Stomach (tissue), 9 donors: ENCODE data around the gene TNNI3K. TPM values are rescaled to one million over a fixed set of nuclear protein-coding genes. Genes with fewer than 3 reads are reported as not detected.

Experiments
- DNase-seq, 2 donors: peaks; one replicate each; pipeline versions ENCODE4 v3.0.0 to v3.0.0-alpha.2; 2013 to 2019
- H3K27ac ChIP-seq, 5 donors: fragments of 200-600 bp in 4 of 5; sonication (generic) in 4 of 5; one replicate each; pipeline ENCODE4 v1.5.1; 2013 to 2019; ENCODE audit warnings: mild to moderate bottlenecking in 1 of 5, moderate library complexity in 1 of 5
- H3K27me3 ChIP-seq, 3 donors: fragments of 200-600 bp; sonication (generic); one replicate each; pipeline ENCODE4 v1.5.1; 2017 to 2019; ENCODE audit warnings: mixed run types in 1 of 3
- H3K36me3 ChIP-seq, 4 donors: fragments of 200-600 bp; sonication (generic); 1 replicate in 3 of 4; 2 replicates in 1 of 4; pipeline ENCODE4 v1.5.1; 2016 to 2019
- H3K4me1 ChIP-seq, 4 donors: fragments of 200-600 bp; sonication (generic); one replicate each; pipeline ENCODE4 v1.5.1; 2016 to 2019
- H3K4me3 ChIP-seq, 4 donors: fragments of 200-600 bp; sonication (generic) in 3 of 4; one replicate each; pipeline ENCODE4 v1.5.1; 2016 to 2019; ENCODE audit warnings: mild to moderate bottlenecking in 1 of 4
- H3K9me3 ChIP-seq, 4 donors: fragments of 200-600 bp; sonication (generic); one replicate each; pipeline ENCODE4 v1.5.1; 2016 to 2019
- EP300 ChIP-seq: sonication (generic); formaldehyde crosslinking; IDR thresholded peaks from one replicate; pipeline ENCODE4 v1.6.1; 2017; ENCODE audit warnings: antibody characterized with exemption
- POLR2A ChIP-seq, 4 donors: fragments of 450-650 bp; IDR thresholded peaks; one replicate each; pipeline ENCODE4 v1.6.1; 2016; ENCODE audit warnings: antibody characterized with exemption in 4 of 4, control low read depth in 2 of 4, mild to moderate bottlenecking in 1 of 4, moderate library complexity in 1 of 4
- POLR2AphosphoS5 ChIP-seq, 3 donors: sonication (generic); formaldehyde crosslinking; IDR thresholded peaks; one replicate each; pipeline ENCODE4 v1.6.1; 2016; ENCODE audit warnings: antibody characterized with exemption in 3 of 3
- WGBS, 5 donors: extraction: QIAGEN DNeasy Blood & Tissue Kit in 3 of 5; methylation state at CpG; one replicate each; pipeline versions ENCODE4 v1.1.5 to v1.1.7; 2013 to 2018; 5-methylcytosine and 5-hydroxymethylcytosine counted together
- intact Hi-C: fragments of 100-400 bp; cut with DNase I; formaldehyde crosslinking; loops from one replicate; pipeline ENCODE4 v1.15.1; 2023; ENCODE audit warnings: low total_unique reads
- polyA plus RNA-seq, 3 donors: library from polyadenylated mRNA; stranded (reverse); fragments of 200-250 nt; gene quantifications; one replicate each; pipeline ENCODE4 v1.2.3, GENCODE V29; 2013
- total RNA-seq, 5 donors: library from RNA; depleted of rRNA; stranded (reverse); fragments of >200 nt; gene quantifications; one replicate each; pipeline versions ENCODE4 v1.1.0 to v1.2.3, GENCODE V29; 2014 to 2016
- TF ChIP-seq, protein P1 (sequence below), 7 experiments: fragments of 450-650 bp in 4 of 7; fragments of 200-600 bp in 3 of 7; sonication (generic) in 3 of 7; IDR thresholded peaks; one replicate each; pipeline ENCODE4 v1.5.1; 2016 to 2019; ENCODE audit warnings: antibody characterized with exemption in 7 of 7, control low read depth in 2 of 7, mild to moderate bottlenecking in 1 of 7
- donor health status: healthy with polysubstance abuse.
- donor health status: Bipolar disorder and iron deficiency.
- donor health status: healthy.

Gene TNNI3K
- total and polyA plus RNA-seq, 8 donors, result 0.25 to 7.0 (median 1.7) TPM; not detected in 4

DNA sequence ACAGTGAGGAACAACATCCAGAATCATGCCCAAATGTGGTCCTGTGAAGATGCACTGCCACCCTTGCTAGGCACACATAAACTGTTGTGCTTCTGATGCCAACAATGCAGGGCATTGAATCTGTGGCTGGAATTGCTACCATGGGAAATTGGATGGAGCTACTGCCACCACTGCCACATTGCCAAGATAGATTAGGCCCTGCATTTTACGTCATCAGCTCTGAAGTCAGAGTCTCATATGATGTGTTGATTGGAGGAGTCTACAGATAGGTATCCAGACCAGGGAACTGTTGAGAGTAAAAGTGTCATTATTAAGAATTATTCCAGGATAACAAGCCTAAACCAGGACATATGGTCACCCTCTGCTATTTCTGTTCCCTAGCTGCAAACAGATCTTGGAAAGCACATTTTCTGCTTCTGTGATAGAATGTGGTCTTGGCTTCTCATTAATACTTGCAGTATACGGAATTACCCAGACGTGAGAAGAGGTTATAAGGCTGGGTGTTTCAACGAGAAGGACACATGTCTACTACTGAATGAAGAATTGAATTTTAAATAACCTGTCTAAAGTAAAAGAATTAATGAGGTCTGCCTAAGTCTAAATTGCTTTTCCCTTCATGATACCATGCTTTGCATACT is 106.6 kb downstream of the TNNI3K start:
- Histone ChIP-seq H3K36me3 (no peaks in the 10 kb centered on the region), H3K9me3 (no peaks in the 10 kb centered on the region), H3K27me3 (no peaks in the 10 kb centered on the region), H3K27ac (no peak overlapping the region), H3K4me1 (no peaks in the 10 kb centered on the region), H3K4me3 (no peak overlapping the region)
- intact Hi-C loops, result no loop called here
- WGBS, 5 donors, result 83 to 95% (median 87%) methylated on average over 4 of the region's 4 CpGs
- TF ChIP-seq POLR2AphosphoS5 (IDR thresholded peaks at IDR 0.05) (no peak), EP300 (no peak), POLR2A (IDR thresholded peaks at IDR 0.05) (no peak)
- TF ChIP-seq, protein P1, sequence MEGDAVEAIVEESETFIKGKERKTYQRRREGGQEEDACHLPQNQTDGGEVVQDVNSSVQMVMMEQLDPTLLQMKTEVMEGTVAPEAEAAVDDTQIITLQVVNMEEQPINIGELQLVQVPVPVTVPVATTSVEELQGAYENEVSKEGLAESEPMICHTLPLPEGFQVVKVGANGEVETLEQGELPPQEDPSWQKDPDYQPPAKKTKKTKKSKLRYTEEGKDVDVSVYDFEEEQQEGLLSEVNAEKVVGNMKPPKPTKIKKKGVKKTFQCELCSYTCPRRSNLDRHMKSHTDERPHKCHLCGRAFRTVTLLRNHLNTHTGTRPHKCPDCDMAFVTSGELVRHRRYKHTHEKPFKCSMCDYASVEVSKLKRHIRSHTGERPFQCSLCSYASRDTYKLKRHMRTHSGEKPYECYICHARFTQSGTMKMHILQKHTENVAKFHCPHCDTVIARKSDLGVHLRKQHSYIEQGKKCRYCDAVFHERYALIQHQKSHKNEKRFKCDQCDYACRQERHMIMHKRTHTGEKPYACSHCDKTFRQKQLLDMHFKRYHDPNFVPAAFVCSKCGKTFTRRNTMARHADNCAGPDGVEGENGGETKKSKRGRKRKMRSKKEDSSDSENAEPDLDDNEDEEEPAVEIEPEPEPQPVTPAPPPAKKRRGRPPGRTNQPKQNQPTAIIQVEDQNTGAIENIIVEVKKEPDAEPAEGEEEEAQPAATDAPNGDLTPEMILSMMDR (IDR thresholded peaks at IDR 0.05), result no peak
- no peak for DNase-seq

DNA sequence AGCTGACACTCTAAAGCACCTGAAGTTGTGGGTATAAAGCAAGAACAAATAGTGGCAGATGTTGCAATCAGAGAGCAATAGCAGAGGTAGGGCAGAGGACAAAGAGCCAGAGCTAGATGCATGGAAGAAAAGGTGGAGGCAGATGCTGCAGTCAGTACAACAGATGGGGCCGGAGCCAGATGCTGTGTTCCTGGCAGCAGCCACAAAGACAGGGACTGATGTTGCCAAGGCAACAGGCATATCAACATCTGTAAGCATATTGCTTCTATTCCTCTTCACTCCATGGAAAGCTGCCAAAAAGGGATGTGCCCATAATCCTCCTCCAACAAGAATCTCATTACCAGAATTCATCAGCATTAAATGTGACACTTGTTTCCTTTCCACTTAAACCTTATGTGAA is 108.0 kb downstream of the TNNI3K start:
- DNase-seq, result peak in 1 of 2 donors; percentile 89
- WGBS, 5 donors, result 52 to 66% (median 63%) methylated on average over 1 of the region's 1 CpG
- no peaks in the 10 kb centered on the region for H3K4me1 ChIP-seq
- no peaks in the 10 kb centered on the region for H3K27me3 ChIP-seq
- no peak overlapping the region for H3K27ac ChIP-seq
- intact Hi-C loops, result no loop called here
- TF ChIP-seq POLR2A (IDR thresholded peaks at IDR 0.05) (no peak), EP300 (no peak), POLR2AphosphoS5 (IDR thresholded peaks at IDR 0.05) (no peak)
- TF ChIP-seq, protein P1 (IDR thresholded peaks at IDR 0.05), result no peak
- H3K9me3 ChIP-seq, result no peaks in the 10 kb centered on the region
- no peaks in the 10 kb centered on the region for H3K36me3 ChIP-seq
- no peak overlapping the region for H3K4me3 ChIP-seq

DNA sequence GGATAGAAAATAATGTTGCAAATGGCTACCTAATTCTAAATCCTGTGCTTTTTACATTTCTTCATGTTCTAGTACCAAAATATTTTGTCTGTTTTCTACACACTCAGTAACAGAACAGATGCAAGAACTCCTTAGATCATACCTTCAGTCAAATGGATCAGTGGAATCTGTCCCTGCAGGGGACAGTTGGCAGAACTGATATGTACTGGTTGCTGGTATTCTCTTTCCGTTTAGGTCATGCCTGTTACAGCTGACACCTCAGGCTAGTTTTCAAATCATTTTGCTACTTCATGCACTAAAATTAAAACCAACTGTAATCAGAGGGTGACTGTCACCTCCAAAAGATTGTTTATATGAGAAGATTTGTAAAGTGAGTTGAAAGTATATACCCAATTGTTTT is 109.2 kb downstream of the TNNI3K start:
- Histone ChIP-seq H3K4me3 (no peak overlapping the region), H3K9me3 (no peaks in the 10 kb centered on the region), H3K27me3 (no peaks in the 10 kb centered on the region), H3K27ac (no peak overlapping the region), H3K4me1 (no peaks in the 10 kb centered on the region), H3K36me3 (no peaks in the 10 kb centered on the region)
- TF ChIP-seq, protein P1 (IDR thresholded peaks at IDR 0.05), result no peak
- TF ChIP-seq POLR2A (IDR thresholded peaks at IDR 0.05) (no peak), POLR2AphosphoS5 (IDR thresholded peaks at IDR 0.05) (no peak), EP300 (no peak)
- 48 to 67% (median 50%) methylated on average over 1 of the region's 1 CpG for whole genome bisulfite sequencing, 5 donors
- no peak for DNase-seq
- intact Hi-C loops, result no loop called here

DNA sequence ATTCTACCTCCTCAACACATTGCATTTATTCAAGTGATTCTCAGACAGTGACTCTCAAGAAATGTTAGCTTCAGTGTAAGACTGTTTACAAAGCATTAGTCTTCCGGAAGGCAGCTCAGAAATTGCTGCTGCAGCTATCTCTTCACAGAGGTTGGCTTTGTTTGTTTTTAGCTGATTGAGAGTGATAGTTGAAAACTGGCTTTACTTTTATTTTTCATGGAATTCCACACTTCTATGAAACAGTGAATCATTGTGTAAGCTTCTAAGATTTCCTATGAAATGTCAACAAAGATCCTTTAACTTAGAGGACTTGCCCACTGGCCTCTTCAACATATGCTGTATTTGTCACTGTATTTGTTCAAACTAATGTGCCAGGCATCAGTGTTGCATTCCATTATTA is 121.3 kb downstream of the TNNI3K start:
- Histone ChIP-seq H3K4me1 (no peaks in the 10 kb centered on the region), H3K27me3 (no peaks in the 10 kb centered on the region), H3K9me3 (no peaks in the 10 kb centered on the region), H3K36me3 (no peaks in the 10 kb centered on the region), H3K4me3 (no peak overlapping the region), H3K27ac (no peak overlapping the region)
- WGBS, 5 donors, result 26 to 78% (median 37%) methylated on average over 1 of the region's 1 CpG
- intact Hi-C loops, result no loop called here
- no peak for DNase-seq
- TF ChIP-seq POLR2A (IDR thresholded peaks at IDR 0.05) (no peak), EP300 (no peak), POLR2AphosphoS5 (IDR thresholded peaks at IDR 0.05) (no peak)
- TF ChIP-seq, protein P1 (IDR thresholded peaks at IDR 0.05), result no peak
